Loucy (cell line): ENCODE results near the gene SAMD14.

Experiments
- H2AFZ ChIP-seq: fragments of 200-600 bp; sonication (generic); 2 replicates; pipeline ENCODE4 v1.6.0; 2016; ENCODE audit warnings: antibody characterized with exemption, mild to moderate bottlenecking, low read length, moderate library complexity
- H3F3A ChIP-seq: fragments of 200-600 bp; 2 replicates; pipeline ENCODE4 v1.6.0; 2016; ENCODE audit warnings: antibody characterized with exemption, low read depth, mild to moderate bottlenecking
- H3K27me3 ChIP-seq: fragments of 200-600 bp; sonication (generic); 2 replicates; pipeline ENCODE4 v1.6.1; 2014; ENCODE audit warnings: low read length, mild to moderate bottlenecking; ENCODE audit not compliant: insufficient read depth, poor library complexity, severe bottlenecking
- H3K36me3 ChIP-seq: fragments of 200-600 bp; sonication (generic); 2 replicates; pipeline ENCODE4 v1.6.1; 2016; ENCODE audit warnings: low read length; ENCODE audit not compliant: insufficient read depth
- H3K4me1 ChIP-seq: fragments of 200-600 bp; sonication (generic); 2 replicates; pipeline ENCODE4 v1.5.1; 2014; ENCODE audit warnings: low read length, mild to moderate bottlenecking; ENCODE audit not compliant: insufficient read depth, poor library complexity, severe bottlenecking
- H3K4me2 ChIP-seq: fragments of 200-600 bp; sonication (generic); 2 replicates; pipeline ENCODE4 v1.6.0; 2014; ENCODE audit warnings: antibody characterized with exemption, low read length, low read depth, mild to moderate bottlenecking; ENCODE audit not compliant: poor library complexity, severe bottlenecking
- H3K4me3 ChIP-seq: fragments of 200-600 bp; sonication (generic); 2 replicates; pipeline ENCODE4 v1.5.1; 2014; ENCODE audit warnings: low read length, mild to moderate bottlenecking, mixed read lengths; ENCODE audit not compliant: poor library complexity, severe bottlenecking
- H3K79me2 ChIP-seq: fragments of 200-600 bp; sonication (generic); 2 replicates; pipeline ENCODE4 v1.6.1; 2014; ENCODE audit warnings: low read length; ENCODE audit not compliant: insufficient read depth
- H3K9ac ChIP-seq: fragments of 200-600 bp; sonication (generic); 2 replicates; pipeline ENCODE4 v1.6.0; 2014; ENCODE audit warnings: mild to moderate bottlenecking, low read depth, low read length, moderate library complexity; ENCODE audit not compliant: poor library complexity, severe bottlenecking
- H3K9me2 ChIP-seq: fragments of 200-600 bp; sonication (generic); replicated peaks from 2 replicates; pipeline ENCODE4 v1.6.1; 2016; ENCODE audit warnings: low read depth, low read length, mixed read lengths
- H3K9me3 ChIP-seq: fragments of 200-600 bp; sonication (generic); 2 replicates; pipeline ENCODE4 v1.6.1; 2014; ENCODE audit warnings: mild to moderate bottlenecking, antibody characterized with exemption, low read length, low read depth; ENCODE audit not compliant: insufficient read depth
- H4K20me1 ChIP-seq: fragments of 200-600 bp; sonication (generic); 2 replicates; pipeline ENCODE4 v1.6.0; 2014; ENCODE audit warnings: antibody characterized with exemption, low read length, mild to moderate bottlenecking; ENCODE audit not compliant: insufficient read depth, poor library complexity, severe bottlenecking
- EZH2phosphoT487 ChIP-seq: fragments of 200-600 bp; IDR thresholded peaks from 2 replicates; pipeline ENCODE4 v1.6.1; 2018; ENCODE audit warnings: antibody characterized with exemption, mild to moderate bottlenecking, moderate library complexity, borderline replicate concordance
- TF ChIP-seq, protein P1 (sequence below): fragments of 200-600 bp; sonication (generic); conservative IDR thresholded peaks from 2 replicates; pipeline ENCODE4 v1.5.1; 2014; ENCODE audit warnings: mild to moderate bottlenecking, antibody characterized with exemption, low read length

SAMD14 gene

DNA sequence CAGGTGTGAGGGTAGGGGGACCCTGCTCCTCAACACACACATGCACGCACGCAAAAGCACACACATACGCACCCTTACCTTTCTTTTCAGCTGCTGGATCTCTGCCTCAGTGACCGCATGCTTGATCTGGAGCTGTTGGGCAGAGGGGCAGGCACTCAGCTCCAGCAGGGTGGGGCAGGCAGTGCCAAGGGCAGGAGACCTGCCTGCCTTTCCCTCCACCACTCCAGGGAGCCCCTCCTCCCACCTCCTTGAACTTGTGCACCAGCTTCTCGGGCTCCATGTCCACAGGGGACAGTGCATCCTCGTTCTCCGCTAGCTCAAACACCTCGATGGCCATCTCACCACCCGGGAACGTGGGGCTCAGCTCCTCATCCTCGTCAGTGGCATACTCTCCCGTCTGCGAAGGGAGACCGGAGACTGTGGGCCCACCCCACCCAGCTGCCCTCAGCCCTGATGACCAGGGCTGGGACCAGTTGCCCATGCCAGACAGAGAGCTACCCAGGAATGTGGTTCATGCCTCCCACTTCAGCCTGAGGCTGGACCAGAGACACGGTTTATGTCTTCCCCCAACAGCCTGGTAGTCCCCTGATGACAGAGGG, 9.3 kb upstream of the SAMD14 start:
- Histone ChIP-seq H3K36me3 (peaks cover 88% of the 10 kb centered on the region; the same call in 1 of the 2 replicates), H2AFZ (no peak overlapping the region), H3K9me2 (no peaks in the 10 kb centered on the region), H3K79me2 (peaks cover 55% of the 10 kb centered on the region), H3F3A (no peaks in the 10 kb centered on the region), H3K9ac (peak overlapping the region; percentile 57), H3K9me3 (no peaks in the 10 kb centered on the region), H3K4me2 (peak overlapping the region; percentile 96), H4K20me1 (peaks cover 34% of the 10 kb centered on the region), H3K4me3 (peak overlapping the region; percentile 43), H3K27me3 (no peaks in the 10 kb centered on the region), H3K4me1 (peaks cover 38% of the 10 kb centered on the region)
- TF ChIP-seq EZH2phosphoT487, result no peak
- TF ChIP-seq, protein P1, sequence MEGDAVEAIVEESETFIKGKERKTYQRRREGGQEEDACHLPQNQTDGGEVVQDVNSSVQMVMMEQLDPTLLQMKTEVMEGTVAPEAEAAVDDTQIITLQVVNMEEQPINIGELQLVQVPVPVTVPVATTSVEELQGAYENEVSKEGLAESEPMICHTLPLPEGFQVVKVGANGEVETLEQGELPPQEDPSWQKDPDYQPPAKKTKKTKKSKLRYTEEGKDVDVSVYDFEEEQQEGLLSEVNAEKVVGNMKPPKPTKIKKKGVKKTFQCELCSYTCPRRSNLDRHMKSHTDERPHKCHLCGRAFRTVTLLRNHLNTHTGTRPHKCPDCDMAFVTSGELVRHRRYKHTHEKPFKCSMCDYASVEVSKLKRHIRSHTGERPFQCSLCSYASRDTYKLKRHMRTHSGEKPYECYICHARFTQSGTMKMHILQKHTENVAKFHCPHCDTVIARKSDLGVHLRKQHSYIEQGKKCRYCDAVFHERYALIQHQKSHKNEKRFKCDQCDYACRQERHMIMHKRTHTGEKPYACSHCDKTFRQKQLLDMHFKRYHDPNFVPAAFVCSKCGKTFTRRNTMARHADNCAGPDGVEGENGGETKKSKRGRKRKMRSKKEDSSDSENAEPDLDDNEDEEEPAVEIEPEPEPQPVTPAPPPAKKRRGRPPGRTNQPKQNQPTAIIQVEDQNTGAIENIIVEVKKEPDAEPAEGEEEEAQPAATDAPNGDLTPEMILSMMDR, result no peak

- H3K9me3 ChIP-seq, result no peaks in the 10 kb centered on the region
- no peaks in the 10 kb centered on the region; the same call in 1 of the 2 replicates for H3F3A ChIP-seq
- H3K4me1 ChIP-seq, result peaks cover 29% of the 10 kb centered on the region
- no peak overlapping the region for H2AFZ ChIP-seq
- no peak overlapping the region for H3K9ac ChIP-seq
- peaks cover 33% of the 10 kb centered on the region for H3K79me2 ChIP-seq
- peaks cover 69% of the 10 kb centered on the region; the same call in 1 of the 2 replicates for H3K36me3 ChIP-seq
- H3K4me2 ChIP-seq, result no peak overlapping the region
- H3K4me3 ChIP-seq, result no peak overlapping the region
- H3K27me3 ChIP-seq, result no peaks in the 10 kb centered on the region
- no peak for TF ChIP-seq EZH2phosphoT487
- TF ChIP-seq, protein P1, result no peak
- H3K9me2 ChIP-seq, result no peaks in the 10 kb centered on the region
- peaks cover 26% of the 10 kb centered on the region for H4K20me1 ChIP-seq
Measured at GRCh38 chr17:50137042-50137441, 7.1 kb upstream of the SAMD14 start.

GRCh38 chr17:50136096-50136687, 6.2 kb upstream of the SAMD14 start:
- TF ChIP-seq, protein P1, result no peak
- TF ChIP-seq EZH2phosphoT487, result no peak
- Histone ChIP-seq H3K4me1 (peaks cover 20% of the 10 kb centered on the region), H3K9me3 (no peaks in the 10 kb centered on the region), H3F3A (peaks cover 4% of the 10 kb centered on the region; the same call in 1 of the 2 replicates), H3K27me3 (no peaks in the 10 kb centered on the region), H3K36me3 (peaks cover 62% of the 10 kb centered on the region; the same call in 1 of the 2 replicates), H3K79me2 (peaks cover 25% of the 10 kb centered on the region), H3K9me2 (no peaks in the 10 kb centered on the region), H3K9ac (no peak overlapping the region), H3K4me2 (no peak overlapping the region), H4K20me1 (peaks cover 19% of the 10 kb centered on the region), H2AFZ (no peak overlapping the region), H3K4me3 (no peak overlapping the region)
